GM21717 (cell line): ENCODE results near the gene SQSTM1.
A peak's percentile ranks its signal among the peaks of the same experiment; 100 is the strongest.

Experiments used
- ATAC-seq: cut with Tn5 transposase; IDR thresholded peaks from one replicate; pipeline ENCODE4 v1.9.1; 2021; ENCODE audit warnings: mild to moderate bottlenecking, moderate library complexity; ENCODE audit not compliant: unreplicated experiment

SQSTM1 gene

GRCh38 chr5:179805529-179806249 is 15.0 kb upstream of the SQSTM1 start:
- peak; percentile 24 for ATAC-seq

- ATAC-seq, result peak; percentile 63
These were observed 14.3 kb upstream of the SQSTM1 start, which contains the start of gene MGAT4B for GRCh38 chr5:179806250-179807048. Gene MGAT4B (minus strand): TSS chr5:179806866. CDS start chr5:179806583, 283 bp downstream.

GRCh38 chr5:179812135-179812825 is 8.4 kb upstream of the SQSTM1 start:
- no peak for ATAC-seq

- no peak for ATAC-seq
These were observed 7.6 kb upstream of the SQSTM1 start for GRCh38 chr5:179812997-179813607.

GRCh38 chr5:179814090-179814489 is 6.6 kb upstream of the SQSTM1 start:
- ATAC-seq, result no peak

- no peak for ATAC-seq
These were observed 5.0 kb upstream of the SQSTM1 start for GRCh38 chr5:179815491-179816249.

- no peak for ATAC-seq
These were observed 4.3 kb upstream of the SQSTM1 start for GRCh38 chr5:179816401-179816795.

GRCh38 chr5:179816796-179817469 is 3.8 kb upstream of the SQSTM1 start:
- no peak for ATAC-seq

- no peak for ATAC-seq
These were observed 3.2 kb upstream of the SQSTM1 start for GRCh38 chr5:179817470-179817840.

GRCh38 chr5:179817890-179818745 is 2.6 kb upstream of the SQSTM1 start:
- no peak for ATAC-seq

- ATAC-seq, result peak; percentile 61
These were observed 1.9 kb upstream of the SQSTM1 start for GRCh38 chr5:179818746-179819295.

- ATAC-seq, result no peak
These were observed 1.2 kb upstream of the SQSTM1 start for GRCh38 chr5:179819296-179820126.

GRCh38 chr5:179820127-179820482 is 600 bp upstream of the SQSTM1 start:
- ATAC-seq, result no peak

GRCh38 chr5:179821298-179822058 is 773 bp downstream of the SQSTM1 start:
- peak; percentile 50 for ATAC-seq

GRCh38 chr5:179822059-179822432 is 1.3 kb downstream of the SQSTM1 start:
- no peak for ATAC-seq

- ATAC-seq, result no peak
These were observed 1.8 kb downstream of the SQSTM1 start for GRCh38 chr5:179822444-179822990.
